ENCODE results near the gene MED12. TPM values are rescaled to one million over a fixed set of nuclear protein-coding genes. Genes with fewer than 3 reads are reported as not detected.

The MED12 gene
- polyA plus RNA-seq (2013, experiment 1 of 2), result 11.3 TPM
- polyA plus RNA-seq (2013, experiment 2 of 2), result 10.7 TPM

DNA sequence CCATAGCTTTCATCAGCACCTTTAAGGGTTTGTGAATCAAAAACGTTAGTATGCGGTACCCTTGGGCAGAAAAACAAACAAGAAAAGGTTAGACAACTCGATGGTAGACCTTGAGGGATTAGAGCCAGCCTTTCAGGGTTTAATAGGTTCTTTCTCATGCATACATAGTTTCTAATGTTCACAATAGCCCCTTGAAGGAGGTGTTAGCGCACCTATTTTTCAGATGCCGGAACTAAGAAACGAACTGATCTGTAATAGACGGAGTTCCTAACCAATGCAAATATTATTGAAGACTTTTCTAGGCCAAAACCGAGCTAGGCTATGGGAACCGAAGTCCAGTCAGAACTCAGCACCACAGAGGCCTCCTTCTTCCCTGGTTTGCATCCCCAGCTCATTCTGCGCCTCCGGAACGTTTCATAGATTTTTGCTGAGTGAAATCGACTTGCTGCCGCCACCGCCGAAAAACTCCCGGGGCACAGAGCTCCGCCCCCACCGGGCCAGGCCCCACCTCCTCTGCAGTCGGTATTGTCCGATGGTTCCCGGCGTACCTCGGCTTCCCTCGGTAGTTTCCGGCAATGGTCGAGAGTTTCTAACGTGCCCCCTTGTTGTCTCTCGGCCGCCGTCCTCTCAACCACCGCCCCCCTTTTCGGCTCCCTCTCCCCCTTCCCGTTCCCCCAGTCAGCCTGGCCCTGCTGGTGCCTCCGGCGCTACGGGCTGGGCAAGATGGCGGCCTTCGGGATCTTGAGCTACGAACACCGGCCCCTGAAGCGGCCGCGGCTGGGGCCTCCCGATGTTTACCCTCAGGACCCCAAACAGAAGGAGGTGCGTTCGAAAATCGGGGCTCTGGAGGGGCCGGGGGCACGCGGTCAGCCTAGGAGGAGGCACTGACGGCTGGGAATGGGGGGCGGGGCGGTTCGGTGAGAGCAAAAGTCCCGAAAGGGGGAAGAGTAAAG is at the start of gene MED12:
Gene MED12 (plus strand): TSS at position 565 of the 953 bp plus-strand sequence. CDS start 159 bp downstream, at position 724.
- Histone ChIP-seq H2AK5ac (ENCODE audit: low read length) (no peak within 1 kb of the TSS), H4K5ac (ENCODE audit: low read length) (no peak within 1 kb of the TSS), H2BK120ac (ENCODE audit: low read depth, low read length) (peak within 1 kb of the TSS; percentile 34), H3K23ac (ENCODE audit: low read length) (no peak within 1 kb of the TSS), H3K79me1 (ENCODE audit: low read length) (no peaks in the 10 kb centered on the region), H3K4me2 (ENCODE audit: low read length) (peak within 1 kb of the TSS; percentile 46), H3K36me3 (ENCODE audit: control insufficient read depth, insufficient read depth, low read length) (no peaks in the 10 kb centered on the region), H3K27me3 (ENCODE audit: insufficient read depth, low read length, poor library complexity) (no peaks in the 10 kb centered on the region), H3K79me2 (ENCODE audit: control insufficient read depth, insufficient read depth, low read length) (no peaks in the 10 kb centered on the region), H3K4me3 (ENCODE audit: low read length) (peak within 1 kb of the TSS; percentile 58), H2BK5ac (ENCODE audit: low read length) (no peak within 1 kb of the TSS), H3K18ac (ENCODE audit: low read length) (peak within 1 kb of the TSS; percentile 70), H3K9ac (ENCODE audit: low read length) (peak within 1 kb of the TSS; percentile 74), H2BK15ac (replicated peaks; ENCODE audit: low read depth) (no peak within 1 kb of the TSS), H4K8ac (ENCODE audit: low read depth, low read length) (no peak within 1 kb of the TSS), H3K4ac (ENCODE audit: low read depth, low read length) (peak within 1 kb of the TSS; percentile 78), H3K56ac (ENCODE audit: low read length) (peak within 1 kb of the TSS; percentile 84), H3K4me1 (ENCODE audit: control insufficient read depth, low read depth, low read length) (no peaks in the 10 kb centered on the region), H3K27ac (ENCODE audit: low read depth, low read length) (peak within 1 kb of the TSS; percentile 70)
- peak; percentile 82 for DNase-seq
- no CpG with 5 or more reads among the region's 56 CpGs for WGBS (ENCODE audit: extremely low coverage, insufficient coverage, low lambda C conversion rate)

DNA sequence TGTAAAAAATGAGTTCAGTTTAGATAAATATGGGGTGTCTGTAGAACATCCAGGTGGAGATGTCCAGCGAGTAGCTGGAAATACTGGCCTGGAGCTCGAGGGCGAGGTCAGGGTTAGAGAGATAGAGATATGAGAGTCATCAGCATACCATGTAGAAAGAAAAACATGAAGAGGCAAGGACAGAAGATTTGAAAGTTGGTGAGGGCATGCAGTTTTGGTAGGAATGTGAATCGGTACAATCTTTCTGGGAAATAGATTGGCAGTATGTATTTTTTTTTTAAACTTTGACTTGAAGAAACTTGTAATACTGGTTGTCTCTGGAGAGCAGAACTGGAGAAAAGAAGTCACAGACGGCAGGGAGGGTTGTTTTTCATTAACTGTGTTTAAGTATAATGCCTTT is 47.9 kb upstream of the MED12 start:
- WGBS (ENCODE audit: extremely low coverage, insufficient coverage, low lambda C conversion rate), result no CpG with 5 or more reads among the region's 5 CpGs
- no peak overlapping the region for H3K23ac ChIP-seq (ENCODE audit: low read length)

DNA sequence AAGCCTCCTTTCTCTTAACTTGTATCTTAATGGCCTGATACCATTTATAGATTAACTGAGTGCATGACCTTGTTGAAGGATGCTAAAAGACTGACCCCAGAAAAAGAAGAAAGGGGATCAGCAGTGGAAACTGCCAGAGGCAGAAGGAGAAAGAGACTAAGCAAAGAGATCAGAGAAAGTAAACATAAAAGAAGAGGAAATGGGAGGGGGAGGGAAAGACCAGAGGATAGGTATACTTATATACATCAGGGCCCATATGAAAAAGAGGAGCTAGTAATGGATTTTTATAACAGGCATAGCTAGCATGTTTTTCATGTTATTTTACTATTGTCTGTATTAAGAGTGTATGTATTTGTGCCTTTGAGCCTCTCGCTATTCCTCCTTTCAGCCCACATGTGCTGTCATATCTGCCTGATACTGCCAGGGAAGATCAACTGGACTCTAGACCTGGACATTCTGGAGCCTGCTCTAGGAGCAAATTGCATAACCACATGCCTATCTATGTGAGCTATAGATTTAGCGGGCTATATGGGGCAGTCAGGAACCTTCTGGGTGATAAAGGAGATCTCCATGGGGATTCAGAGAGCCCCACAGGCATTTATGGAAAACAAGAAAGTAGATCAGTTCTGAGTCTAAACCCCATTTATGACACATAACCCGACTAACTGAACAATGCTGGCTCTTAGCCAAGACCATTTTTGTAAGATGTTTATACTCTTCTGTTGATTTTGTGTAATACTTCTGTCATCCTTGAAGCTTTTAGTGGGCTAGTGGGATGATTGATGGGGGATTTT is 36.9 kb upstream of the MED12 start:
- H3K79me1 ChIP-seq (ENCODE audit: low read length), result no peaks in the 10 kb centered on the region

More for the DNA sequence above, 47.9 kb upstream of the MED12 start:
- H3K4ac ChIP-seq (ENCODE audit: low read depth, low read length), result no peak overlapping the region
- H2BK120ac ChIP-seq (ENCODE audit: low read depth, low read length), result no peak overlapping the region
- H3K9ac ChIP-seq (ENCODE audit: low read length), result no peak overlapping the region
- H4K5ac ChIP-seq (ENCODE audit: low read length), result no peak overlapping the region
- DNase-seq, result no peak
- H3K4me2 ChIP-seq (ENCODE audit: low read length), result no peak overlapping the region
- no peaks in the 10 kb centered on the region for H3K79me1 ChIP-seq (ENCODE audit: low read length)
- no peak overlapping the region for H2BK5ac ChIP-seq (ENCODE audit: low read length)
- no peak overlapping the region for H3K4me3 ChIP-seq (ENCODE audit: low read length)
- H3K27ac ChIP-seq (ENCODE audit: low read depth, low read length), result no peak overlapping the region
- H3K56ac ChIP-seq (ENCODE audit: low read length), result no peak overlapping the region
- H3K36me3 ChIP-seq (ENCODE audit: control insufficient read depth, insufficient read depth, low read length), result no peaks in the 10 kb centered on the region
- no peaks in the 10 kb centered on the region for H3K4me1 ChIP-seq (ENCODE audit: control insufficient read depth, low read depth, low read length)
- no peak overlapping the region for H3K18ac ChIP-seq (ENCODE audit: low read length)
- H3K79me2 ChIP-seq (ENCODE audit: control insufficient read depth, insufficient read depth, low read length), result peaks cover 14% of the 10 kb centered on the region
- no peaks in the 10 kb centered on the region for H3K27me3 ChIP-seq (ENCODE audit: insufficient read depth, low read length, poor library complexity)
- no peak overlapping the region for H2AK5ac ChIP-seq (ENCODE audit: low read length)
- H2BK15ac ChIP-seq (replicated peaks; ENCODE audit: low read depth), result no peak overlapping the region
- H4K8ac ChIP-seq (ENCODE audit: low read depth, low read length), result no peak overlapping the region

DNA sequence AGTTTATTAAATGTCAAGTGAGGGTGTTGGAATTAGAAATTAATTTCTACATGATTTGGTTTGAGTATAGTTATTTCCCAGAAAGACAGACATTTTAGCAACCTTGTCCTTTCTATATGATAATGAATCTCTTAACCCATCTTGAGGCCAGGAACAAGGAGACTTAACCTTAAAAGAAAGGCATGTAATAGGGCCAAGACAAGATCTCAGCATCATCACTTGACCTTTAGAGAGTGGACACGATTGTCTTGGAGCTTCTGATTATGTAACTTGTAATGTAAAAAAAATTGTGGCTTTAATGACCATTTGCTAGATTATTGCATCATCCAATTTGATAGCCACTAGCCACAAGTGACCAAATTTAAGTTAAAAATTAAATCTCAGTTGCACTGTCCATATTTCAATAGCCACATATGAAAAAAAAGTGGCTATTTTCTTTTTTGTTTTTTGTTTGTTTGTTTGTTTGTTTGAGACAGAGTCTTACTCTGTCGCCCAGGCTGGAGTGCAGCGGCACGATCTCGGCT is 36.2 kb upstream of the MED12 start:
- no peak overlapping the region for H2BK15ac ChIP-seq (replicated peaks; ENCODE audit: low read depth)
- H3K4me2 ChIP-seq (ENCODE audit: low read length), result no peak overlapping the region
- no peaks in the 10 kb centered on the region for H3K79me1 ChIP-seq (ENCODE audit: low read length)
- no peak for DNase-seq
- no peak overlapping the region for H3K23ac ChIP-seq (ENCODE audit: low read length)
- H2BK5ac ChIP-seq (ENCODE audit: low read length), result no peak overlapping the region
- no peaks in the 10 kb centered on the region for H3K79me2 ChIP-seq (ENCODE audit: control insufficient read depth, insufficient read depth, low read length)
- no peak overlapping the region for H4K5ac ChIP-seq (ENCODE audit: low read length)
- no peak overlapping the region for H3K9ac ChIP-seq (ENCODE audit: low read length)
- no peak overlapping the region for H3K4me3 ChIP-seq (ENCODE audit: low read length)
- no peak overlapping the region for H3K56ac ChIP-seq (ENCODE audit: low read length)
- no peaks in the 10 kb centered on the region for H3K27me3 ChIP-seq (ENCODE audit: insufficient read depth, low read length, poor library complexity)
- no peak overlapping the region for H2BK120ac ChIP-seq (ENCODE audit: low read depth, low read length)
- H3K4ac ChIP-seq (ENCODE audit: low read depth, low read length), result no peak overlapping the region
- WGBS (ENCODE audit: extremely low coverage, insufficient coverage, low lambda C conversion rate), result no CpG with 5 or more reads among the region's 5 CpGs
- no peaks in the 10 kb centered on the region for H3K4me1 ChIP-seq (ENCODE audit: control insufficient read depth, low read depth, low read length)
- H3K27ac ChIP-seq (ENCODE audit: low read depth, low read length), result no peak overlapping the region
- H3K36me3 ChIP-seq (ENCODE audit: control insufficient read depth, insufficient read depth, low read length), result no peaks in the 10 kb centered on the region
- H4K8ac ChIP-seq (ENCODE audit: low read depth, low read length), result no peak overlapping the region
- no peak overlapping the region for H3K18ac ChIP-seq (ENCODE audit: low read length)
- no peak overlapping the region for H2AK5ac ChIP-seq (ENCODE audit: low read length)

More for the DNA sequence above, 36.9 kb upstream of the MED12 start:
- Histone ChIP-seq H4K5ac (ENCODE audit: low read length) (no peak overlapping the region), H3K9ac (ENCODE audit: low read length) (no peak overlapping the region), H2AK5ac (ENCODE audit: low read length) (no peak overlapping the region), H3K18ac (ENCODE audit: low read length) (no peak overlapping the region), H3K36me3 (ENCODE audit: control insufficient read depth, insufficient read depth, low read length) (no peaks in the 10 kb centered on the region), H3K4me1 (ENCODE audit: control insufficient read depth, low read depth, low read length) (no peaks in the 10 kb centered on the region), H3K23ac (ENCODE audit: low read length) (no peak overlapping the region), H3K4ac (ENCODE audit: low read depth, low read length) (no peak overlapping the region), H3K79me2 (ENCODE audit: control insufficient read depth, insufficient read depth, low read length) (no peaks in the 10 kb centered on the region), H3K27ac (ENCODE audit: low read depth, low read length) (no peak overlapping the region), H3K27me3 (ENCODE audit: insufficient read depth, low read length, poor library complexity) (no peaks in the 10 kb centered on the region), H2BK120ac (ENCODE audit: low read depth, low read length) (no peak overlapping the region), H2BK15ac (replicated peaks; ENCODE audit: low read depth) (no peak overlapping the region), H3K4me2 (ENCODE audit: low read length) (no peak overlapping the region), H4K8ac (ENCODE audit: low read depth, low read length) (no peak overlapping the region), H3K4me3 (ENCODE audit: low read length) (no peak overlapping the region), H3K56ac (ENCODE audit: low read length) (no peak overlapping the region), H2BK5ac (ENCODE audit: low read length) (no peak overlapping the region)
- no CpG with 5 or more reads among the region's 3 CpGs for WGBS (ENCODE audit: extremely low coverage, insufficient coverage, low lambda C conversion rate)
- DNase-seq, result no peak

DNA sequence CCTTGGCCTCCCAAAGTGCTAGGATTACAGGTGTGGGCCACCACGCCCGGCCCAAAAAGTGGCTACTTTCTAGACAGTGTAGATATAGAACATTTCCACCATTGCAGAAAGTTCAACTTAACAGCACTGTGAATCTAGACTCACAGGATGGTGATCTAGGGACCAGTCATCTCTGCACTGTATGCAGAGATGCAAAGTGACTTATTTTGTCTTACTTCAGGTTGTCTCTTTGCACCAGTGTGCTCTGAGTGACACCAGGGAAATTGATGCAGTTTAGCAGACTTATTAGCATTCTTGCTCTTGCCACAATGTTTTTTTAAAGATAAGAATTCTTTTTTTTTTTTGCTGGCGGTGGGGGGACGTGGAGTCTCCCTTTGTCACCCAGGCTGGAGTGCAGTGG is 35.6 kb upstream of the MED12 start:
- Histone ChIP-seq H2BK5ac (ENCODE audit: low read length) (no peak overlapping the region), H3K27ac (ENCODE audit: low read depth, low read length) (no peak overlapping the region), H3K23ac (ENCODE audit: low read length) (no peak overlapping the region), H2AK5ac (ENCODE audit: low read length) (no peak overlapping the region), H3K36me3 (ENCODE audit: control insufficient read depth, insufficient read depth, low read length) (no peaks in the 10 kb centered on the region), H4K8ac (ENCODE audit: low read depth, low read length) (no peak overlapping the region), H3K4ac (ENCODE audit: low read depth, low read length) (no peak overlapping the region), H3K4me1 (ENCODE audit: control insufficient read depth, low read depth, low read length) (no peaks in the 10 kb centered on the region), H3K79me1 (ENCODE audit: low read length) (no peaks in the 10 kb centered on the region), H2BK15ac (replicated peaks; ENCODE audit: low read depth) (no peak overlapping the region), H4K5ac (ENCODE audit: low read length) (no peak overlapping the region), H3K4me2 (ENCODE audit: low read length) (no peak overlapping the region), H2BK120ac (ENCODE audit: low read depth, low read length) (no peak overlapping the region), H3K18ac (ENCODE audit: low read length) (no peak overlapping the region), H3K27me3 (ENCODE audit: insufficient read depth, low read length, poor library complexity) (no peaks in the 10 kb centered on the region), H3K79me2 (ENCODE audit: control insufficient read depth, insufficient read depth, low read length) (no peaks in the 10 kb centered on the region), H3K9ac (ENCODE audit: low read length) (no peak overlapping the region), H3K56ac (ENCODE audit: low read length) (no peak overlapping the region), H3K4me3 (ENCODE audit: low read length) (no peak overlapping the region)
- no peak for DNase-seq
- no CpG with 5 or more reads among the region's 4 CpGs for WGBS (ENCODE audit: extremely low coverage, insufficient coverage, low lambda C conversion rate)

Data from mesendoderm (in vitro differentiated cells).